A549 treated with CpdA at 1 μM for 4 hours (cell line): Measurements from ENCODE around the gene TSPAN31. TPM values are rescaled to one million over a fixed set of nuclear protein-coding genes. Genes with fewer than 3 reads are reported as not detected.

Experiments
- total RNA-seq: library from RNA; stranded (reverse); fragments of 200-300 nt; extraction: Qiagen RNA extraction; gene quantifications from 5 replicates; pipeline ENCODE4 v1.2.3, GENCODE V29; 2022; ENCODE audit warnings: low read depth

TSPAN31 gene
- total RNA-seq: 15.7 to 20.4 TPM (median 17.0 TPM) in 5 replicates

GRCh38 chr12:57744777-57745484 is at the start of gene TSPAN31:
Gene TSPAN31, plus strand, starts transcription at chr12:57745039. Its CDS starts 116 bp downstream, at chr12:57745155.

GRCh38 chr12:57738661-57739237 is 6.1 kb upstream of the TSPAN31 start, which contains the start of gene AGAP2:
Gene AGAP2, minus strand, starts transcription at chr12:57738742. Its CDS starts 496 bp downstream, at chr12:57738246.

GRCh38 chr12:57751788-57752667 is 7.2 kb downstream of the TSPAN31 start, which contains the start of gene CDK4:
Gene CDK4, minus strand, starts transcription at chr12:57752310. Its CDS starts 593 bp downstream, at chr12:57751717.

DNA sequence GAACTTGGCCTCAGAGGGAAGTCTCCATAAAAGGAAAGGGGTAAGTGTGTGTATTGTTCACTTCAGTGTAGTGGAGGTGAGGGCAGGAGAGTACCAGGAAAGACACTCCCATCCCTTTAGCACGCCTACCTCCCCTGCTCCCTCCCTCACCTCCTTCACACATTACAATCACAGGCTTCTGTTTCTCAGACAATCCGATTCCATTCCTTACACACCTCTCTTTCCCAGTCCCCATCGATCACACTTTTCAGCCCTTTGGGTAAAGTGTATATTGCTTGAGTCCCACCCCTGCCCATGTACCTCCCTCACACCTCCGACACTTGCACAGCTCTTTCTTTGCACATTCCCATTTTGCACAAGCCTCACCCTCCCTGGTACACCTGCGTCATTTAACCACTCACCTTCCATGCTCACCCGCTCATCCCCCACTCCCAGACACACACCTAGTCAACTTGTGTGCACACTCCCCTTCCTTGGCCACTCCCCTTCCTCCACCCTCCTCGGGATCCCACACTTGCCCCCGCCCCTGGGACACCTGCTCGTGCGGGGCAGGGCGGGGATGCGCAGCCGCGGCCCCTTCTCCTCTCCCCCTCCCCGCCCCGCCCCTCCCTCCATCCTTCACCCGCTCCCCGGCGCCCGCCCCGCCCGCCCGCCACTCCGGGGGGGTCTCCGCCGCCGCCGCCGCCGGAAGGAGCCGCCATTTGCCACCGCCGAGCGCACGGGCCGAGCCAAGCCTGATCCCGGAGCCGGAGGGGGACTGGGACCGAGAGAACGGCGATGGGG is 9.8 kb downstream of the TSPAN31 start, which contains the start of gene MARCHF9:
Gene MARCHF9, plus strand, starts transcription at position 693 of the 783 bp plus-strand sequence. CDS start 426 bp downstream, outside the sequence.

DNA sequence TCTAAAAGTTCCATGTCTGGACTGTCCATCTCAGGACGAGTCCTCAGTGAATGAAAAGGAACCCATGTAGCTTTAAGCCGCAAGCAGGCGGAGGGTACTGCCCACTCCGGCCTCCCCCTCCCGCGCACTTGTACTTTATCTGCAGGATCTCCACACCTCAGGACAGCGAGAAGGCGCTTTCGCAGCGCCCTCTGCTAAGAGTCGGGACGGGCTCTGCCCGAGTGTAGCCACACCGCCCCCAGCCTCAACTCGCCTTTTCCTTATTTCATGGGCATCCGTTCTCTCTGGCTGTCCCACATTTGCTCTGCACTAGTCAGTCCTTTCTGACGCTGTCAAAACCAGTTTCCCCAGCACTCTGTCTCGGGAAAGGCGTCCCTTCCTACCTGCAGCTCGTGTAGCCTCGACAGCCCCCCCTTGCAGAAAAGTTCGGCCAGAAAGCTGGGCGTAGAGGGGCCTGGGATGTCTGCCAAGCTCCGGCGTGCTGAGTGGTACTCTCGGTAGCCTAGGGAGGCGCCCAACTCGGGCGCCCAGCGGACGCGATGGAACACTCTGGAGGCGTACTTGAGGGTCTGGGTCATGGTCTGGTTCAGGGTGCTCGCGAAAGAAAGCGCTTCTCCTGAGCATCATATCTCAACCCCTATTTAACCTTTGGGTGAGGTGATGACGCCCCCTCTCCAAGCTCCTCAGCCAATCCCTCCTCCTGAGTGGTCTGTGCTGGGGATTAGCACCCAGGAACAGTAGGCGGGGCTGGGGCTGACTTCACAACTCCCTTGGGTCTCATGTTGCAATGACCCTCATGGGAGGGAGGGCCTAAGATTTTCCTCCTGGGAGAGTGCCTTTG is 21.8 kb downstream of the TSPAN31 start, which contains the start of gene CYP27B1:
Gene CYP27B1, minus strand, starts transcription at position 615 of the 841 bp plus-strand sequence. Its CDS starts 37 bp downstream, at position 578.

DNA sequence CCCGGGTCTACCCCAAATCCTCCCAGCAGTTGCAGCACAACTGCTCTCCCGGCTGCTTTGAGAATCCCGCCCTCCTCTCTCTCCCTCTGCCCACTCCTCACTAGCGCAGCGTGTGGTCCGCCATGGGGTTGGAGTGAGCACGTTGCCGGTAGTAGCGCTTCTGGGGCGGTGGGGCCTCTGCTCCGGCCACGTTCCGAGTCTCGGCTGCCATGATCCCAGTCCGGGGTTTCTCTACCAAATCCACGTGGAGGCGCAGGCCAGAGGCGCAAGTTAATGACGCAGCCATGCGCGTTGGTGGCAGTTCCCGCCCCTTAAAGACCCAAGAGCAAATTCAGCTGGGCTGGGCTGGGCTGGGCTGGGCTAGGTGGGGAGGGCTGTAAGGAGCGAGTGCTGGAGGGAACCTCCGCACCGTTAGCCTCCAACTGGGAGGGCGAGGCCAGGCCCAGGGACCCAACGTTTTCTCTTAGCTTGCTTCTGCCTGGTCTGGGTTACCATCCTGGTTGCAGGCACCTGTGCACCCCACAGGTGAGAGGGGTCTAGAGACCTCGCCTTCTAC is 27.1 kb downstream of the TSPAN31 start, which contains the start of gene METTL1:
Gene METTL1, minus strand, starts transcription at position 233 of the 556 bp plus-strand sequence. Its CDS starts 22 bp downstream, at position 211.

DNA sequence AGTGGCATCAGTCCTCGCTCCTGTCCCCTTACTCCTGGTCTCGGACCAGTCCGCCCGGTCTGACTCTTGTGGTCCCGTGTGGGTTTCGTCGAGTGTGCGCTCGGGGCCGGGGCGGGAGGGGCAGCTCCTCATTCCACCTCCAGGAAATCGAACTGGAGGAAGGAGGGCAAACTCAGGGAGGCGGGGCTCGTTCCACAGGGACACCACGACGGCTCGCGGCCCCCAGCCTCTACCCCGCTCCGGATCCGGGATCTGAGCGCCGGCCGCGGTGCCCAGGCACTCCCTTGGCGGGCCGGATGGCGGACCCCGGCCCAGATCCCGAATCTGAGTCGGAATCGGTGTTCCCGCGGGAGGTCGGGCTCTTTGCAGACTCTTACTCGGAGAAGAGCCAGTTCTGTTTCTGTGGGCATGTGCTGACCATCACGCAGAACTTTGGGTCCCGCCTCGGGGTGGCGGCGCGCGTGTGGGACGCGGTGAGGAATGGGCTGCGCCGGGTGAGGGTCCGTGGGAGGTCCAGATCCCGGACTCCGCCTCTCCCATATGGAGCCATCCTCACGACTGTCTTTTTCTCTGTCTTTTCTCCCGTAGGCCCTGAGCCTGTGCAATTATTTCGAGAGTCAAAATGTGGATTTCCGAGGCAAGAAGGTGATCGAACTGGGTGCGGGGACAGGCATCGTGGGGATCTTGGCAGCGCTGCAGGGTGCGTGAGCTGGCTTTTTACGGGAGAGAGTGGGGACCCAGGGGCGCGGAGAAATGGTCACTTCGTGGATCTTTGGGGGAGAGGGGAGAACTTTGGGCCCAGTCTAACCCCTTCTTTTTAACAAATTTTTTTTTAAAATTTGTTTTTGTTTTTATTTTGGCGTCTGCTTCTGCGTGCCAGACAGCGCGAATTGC is 27.8 kb downstream of the TSPAN31 start, which contains the start of gene EEF1AKMT3:
Gene EEF1AKMT3, plus strand, starts transcription at position 186 of the 894 bp plus-strand sequence. Its CDS starts 111 bp downstream, at position 297.

GRCh38 chr12:57782608-57783465 is 38.0 kb downstream of the TSPAN31 start, which contains the start of gene TSFM:
Gene TSFM, plus strand, starts transcription at chr12:57782787. Its CDS starts 15 bp downstream, at chr12:57782802.

Other genes starting within 250 kb of the TSPAN31 start
- gene DDIT3, start 224.5 kb upstream of the TSPAN31 start, total RNA-seq: 35.7 to 48.5 TPM (median 39.1 TPM) in 5 replicates
- 23.2 to 32.2 TPM (median 27.5 TPM) in 5 replicates for gene MBD6, start 222.2 kb upstream of the TSPAN31 start, total RNA-seq
- 112 to 184 TPM (median 114 TPM) in 5 replicates for gene DCTN2, start 197.8 kb upstream of the TSPAN31 start, total RNA-seq
- 0.17 to 0.31 TPM (median 0.23 TPM) in 5 replicates for gene KIF5A, start 195.0 kb upstream of the TSPAN31 start, total RNA-seq
- gene PIP4K2C, start 153.8 kb upstream of the TSPAN31 start, total RNA-seq: 36.3 to 44.3 TPM (median 42.6 TPM) in 5 replicates
- 14.4 to 21.2 TPM (median 18.1 TPM) in 5 replicates for gene DTX3, start 140.2 kb upstream of the TSPAN31 start, total RNA-seq
- 4.8 to 7.0 TPM (median 6.8 TPM) in 5 replicates for gene ARHGEF25, start 133.6 kb upstream of the TSPAN31 start, total RNA-seq
- 36.6 to 54.4 TPM (median 48.1 TPM) in 5 replicates for gene B4GALNT1, start 111.8 kb upstream of the TSPAN31 start, total RNA-seq
- gene OS9, start 50.9 kb upstream of the TSPAN31 start, total RNA-seq: 116 to 127 TPM (median 119 TPM) in 5 replicates
- 0.13 to 0.20 TPM (median 0.16 TPM) in 5 replicates for gene AGAP2, start 6.3 kb upstream of the TSPAN31 start, total RNA-seq
- 259 to 307 TPM (median 276 TPM) in 5 replicates for gene CDK4, start 7.3 kb downstream of the TSPAN31 start, total RNA-seq
- gene MARCHF9, start 10.1 kb downstream of the TSPAN31 start, total RNA-seq: 6.1 to 8.8 TPM (median 7.5 TPM) in 5 replicates
- gene CYP27B1, start 22.0 kb downstream of the TSPAN31 start, total RNA-seq: 1.4 to 3.7 TPM (median 2.3 TPM) in 5 replicates
- 51.0 to 61.9 TPM (median 57.7 TPM) in 5 replicates for gene METTL1, start 27.1 kb downstream of the TSPAN31 start, total RNA-seq
- 4.2 to 7.1 TPM (median 6.1 TPM) in 5 replicates for gene EEF1AKMT3, start 27.6 kb downstream of the TSPAN31 start, total RNA-seq
- 69.5 to 78.2 TPM (median 73.9 TPM) in 5 replicates for gene TSFM, start 37.7 kb downstream of the TSPAN31 start, total RNA-seq
- gene AVIL, start 73.7 kb downstream of the TSPAN31 start, total RNA-seq: 0.31 to 0.78 TPM (median 0.53 TPM) in 5 replicates
- gene CTDSP2, start 101.7 kb downstream of the TSPAN31 start, total RNA-seq: 44.5 to 56.2 TPM (median 52.3 TPM) in 5 replicates
- 4.5 to 7.7 TPM (median 5.3 TPM) in 5 replicates for gene ATP23, start 196.5 kb downstream of the TSPAN31 start, total RNA-seq